Astrocyte (in vitro differentiated cells and primary cell): Measurements from ENCODE around the gene PROS1. TPM values are rescaled to one million over a fixed set of nuclear protein-coding genes. Genes with fewer than 3 reads are reported as not detected.
"Not testable (repeated sequence)": the region's sequence is repeated elsewhere in the genome, so short reads cannot be mapped to it uniquely, and the experiment has no call there.

Experiments used
- DNase-seq: peaks from one replicate; pipeline ENCODE4 v3.0.0-alpha.2; 2010; ENCODE audit warnings: low read depth
- FAIRE-seq: peaks from 2 replicates; lab custom pipeline; 2011; peaks lifted over from hg19 to GRCh38; lab: Jason Lieb, UNC
- H2AFZ ChIP-seq: 2 replicates; pipeline ENCODE4 v1.6.0; 2012; ENCODE audit warnings: low read depth, low read length, inconsistent platforms
- H3K27ac ChIP-seq: 2 replicates; pipeline ENCODE4 v1.5.1; 2011; ENCODE audit warnings: low read depth, low read length, inconsistent platforms
- H3K27me3 ChIP-seq: 2 replicates; pipeline ENCODE4 v1.6.0; 2011; ENCODE audit warnings: low read length, inconsistent platforms; ENCODE audit not compliant: insufficient read depth
- H3K36me3 ChIP-seq: 2 replicates; pipeline ENCODE4 v1.5.1; 2011; ENCODE audit warnings: low read length, inconsistent platforms; ENCODE audit not compliant: insufficient read depth
- H3K4me1 ChIP-seq: 2 replicates; pipeline ENCODE4 v1.5.1; 2011; ENCODE audit warnings: low read length, inconsistent platforms; ENCODE audit not compliant: insufficient read depth
- H3K4me2 ChIP-seq: 2 replicates; pipeline ENCODE4 v1.6.0; 2012; ENCODE audit warnings: low read length, inconsistent platforms
- H3K4me3 ChIP-seq: 2 replicates; pipeline ENCODE4 v1.5.1; 2011; ENCODE audit warnings: low read depth, mild to moderate bottlenecking, low read length, inconsistent platforms; ENCODE audit not compliant: insufficient read depth
- H3K79me2 ChIP-seq: 2 replicates; pipeline ENCODE4 v1.6.0; 2012; ENCODE audit warnings: mild to moderate bottlenecking, low read length, inconsistent platforms; ENCODE audit not compliant: insufficient read depth
- H3K9ac ChIP-seq: 2 replicates; pipeline ENCODE4 v1.6.0; 2012; ENCODE audit warnings: mild to moderate bottlenecking, low read length, inconsistent platforms
- H3K9me3 ChIP-seq: 2 replicates; pipeline ENCODE4 v1.5.1; 2012; ENCODE audit warnings: low read depth, mild to moderate bottlenecking, low read length, inconsistent platforms; ENCODE audit not compliant: insufficient read depth
- H4K20me1 ChIP-seq: 2 replicates; pipeline ENCODE4 v1.6.0; 2012; ENCODE audit warnings: low read length, inconsistent platforms; ENCODE audit not compliant: insufficient read depth
- H3K27ac Mint-ChIP-seq: one replicate; pipeline ENCODE4 v1.8.0; 2021; ENCODE audit warnings: mild to moderate bottlenecking, mixed read lengths; ENCODE audit not compliant: unreplicated experiment
- H3K27me3 Mint-ChIP-seq: one replicate; pipeline ENCODE4 v1.8.0; 2021; ENCODE audit warnings: low read depth, mixed read lengths; ENCODE audit not compliant: unreplicated experiment
- H3K36me3 Mint-ChIP-seq: one replicate; pipeline ENCODE4 v1.8.0; 2021; ENCODE audit warnings: low read depth, mixed read lengths; ENCODE audit not compliant: unreplicated experiment
- H3K4me1 Mint-ChIP-seq: one replicate; pipeline ENCODE4 v1.8.0; 2021; ENCODE audit warnings: low read depth, mixed read lengths; ENCODE audit not compliant: unreplicated experiment
- H3K4me3 Mint-ChIP-seq: one replicate; pipeline ENCODE4 v1.8.0; 2021; ENCODE audit warnings: mild to moderate bottlenecking, moderate library complexity, mixed read lengths; ENCODE audit not compliant: unreplicated experiment
- H3K9me3 Mint-ChIP-seq: one replicate; pipeline ENCODE4 v1.8.0; 2021; ENCODE audit warnings: mild to moderate bottlenecking, mixed read lengths; ENCODE audit not compliant: unreplicated experiment
- CTCF ChIP-seq: IDR thresholded peaks from 2 replicates; pipeline ENCODE4 v1.5.1; 2011; ENCODE audit warnings: low read depth, mild to moderate bottlenecking, inconsistent platforms, low read length, moderate library complexity; ENCODE audit not compliant: insufficient read depth
- EZH2 ChIP-seq: IDR thresholded peaks from 2 replicates; pipeline ENCODE4 v1.6.1; 2012; ENCODE audit warnings: mild to moderate bottlenecking, low read length, inconsistent platforms; ENCODE audit not compliant: insufficient read depth
- total RNA-seq: library from RNA; stranded (reverse); gene quantifications from 2 replicates; pipeline ENCODE4 v1.2.1, GENCODE V29; 2021

PROS1 gene
- total RNA-seq, 1 donor from 2014 or later, result 13.4 TPM

GRCh38 chr3:93843981-93844380 is 129.7 kb downstream of the PROS1 start:
- Histone ChIP-seq H2AFZ (peak overlapping the region; percentile 47), H3K4me2 (peak overlapping the region; percentile 16), H4K20me1 (no peaks in the 10 kb centered on the region), H3K4me1 (peaks cover 6% of the 10 kb centered on the region), H3K4me3 (no peak overlapping the region), H3K27ac (peak overlapping the region; percentile 41), H3K9ac (no peak overlapping the region), H3K9me3 (no peaks in the 10 kb centered on the region), H3K79me2 (no peaks in the 10 kb centered on the region), H3K27me3 (no peaks in the 10 kb centered on the region), H3K36me3 (no peaks in the 10 kb centered on the region)
- FAIRE-seq (peak; percentile 99), DNase-seq (peak; percentile 91)
- no peaks in the 10 kb centered on the region for H3K4me1 Mint-ChIP-seq
- TF ChIP-seq CTCF (no peak), EZH2 (no peak)
- H3K9me3 Mint-ChIP-seq, result peaks cover 3% of the 10 kb centered on the region
- no peaks in the 10 kb centered on the region for H3K27me3 Mint-ChIP-seq
- H3K36me3 Mint-ChIP-seq, result no peaks in the 10 kb centered on the region
- no peak overlapping the region for H3K4me3 Mint-ChIP-seq
- peak overlapping the region; percentile 87 for H3K27ac Mint-ChIP-seq

- H2AFZ ChIP-seq, DNase-seq, H3K4me1 Mint-ChIP-seq, H3K27ac Mint-ChIP-seq, H3K27ac ChIP-seq, H3K4me2 ChIP-seq, H3K36me3 Mint-ChIP-seq, H3K79me2 ChIP-seq, H4K20me1 ChIP-seq, FAIRE-seq, H3K9ac ChIP-seq, H3K9me3 ChIP-seq, H3K4me1 ChIP-seq, H3K36me3 ChIP-seq, H3K27me3 ChIP-seq, H3K4me3 ChIP-seq, H3K4me3 Mint-ChIP-seq, H3K27me3 Mint-ChIP-seq, H3K9me3 Mint-ChIP-seq: not testable (repeated sequence)
Observed at GRCh38 chr3:93839193-93839592, 134.5 kb downstream of the PROS1 start.

Other genes with a start within 250 kb of the PROS1 start
- gene ARL13B, start 6.3 kb upstream of the PROS1 start, total RNA-seq, result 9.8 and 10.9 TPM in 2 replicates
- gene STX19, start 54.7 kb upstream of the PROS1 start, total RNA-seq, result not detected in 2 replicates
- 2.9 and 3.4 TPM in 2 replicates for gene DHFR2, start 89.0 kb upstream of the PROS1 start, total RNA-seq
- 9.4 and 10.3 TPM in 2 replicates for gene NSUN3, start 89.2 kb upstream of the PROS1 start, total RNA-seq